ENCODE results near the gene ADAMTS2. TPM values are rescaled to one million over a fixed set of nuclear protein-coding genes. Genes with fewer than 3 reads are reported as not detected.

The ADAMTS2 gene
- total and polyA plus RNA-seq, 8 donors: 1.8 to 41.5 (median 11.6) TPM

GRCh38 chr5:179309751-179310320 lies 35.4 kb downstream of the ADAMTS2 start:
- Histone ChIP-seq H3K9me3 (peaks cover 0 to 11% (median 3%) of the 10 kb centered on the region in 4 donors), H3K36me3 (no peaks in the 10 kb centered on the region), H3K4me3 (no peak overlapping the region), H3K27me3 (no peaks in the 10 kb centered on the region), H3K27ac (no peak overlapping the region), H3K4me1 (peaks cover 4 to 11% (median 6%) of the 10 kb centered on the region in 4 donors)
- intact Hi-C loops (cut with DNase I; ENCODE audit: low total_unique reads): no loop called here
- whole genome bisulfite sequencing, 5 donors: 80 to 98% (median 89%) methylated on average over 4 to 10 of the region's 10 CpGs
- DNase-seq: no peak
- TF ChIP-seq POLR2AphosphoS5 (IDR thresholded peaks at IDR 0.05) (no peak), EP300 (IDR thresholded peaks at IDR 0.05) (no peak), POLR2A (IDR thresholded peaks at IDR 0.05) (no peak), CTCF (IDR thresholded peaks at IDR 0.05) (no peak)

- TF ChIP-seq POLR2A (IDR thresholded peaks at IDR 0.05): no peak
- TF ChIP-seq POLR2AphosphoS5 (IDR thresholded peaks at IDR 0.05): no peak
- TF ChIP-seq CTCF (IDR thresholded peaks at IDR 0.05): no peak
- no peak for TF ChIP-seq EP300 (IDR thresholded peaks at IDR 0.05)
- Histone ChIP-seq H3K27ac (no peak overlapping the region), H3K4me1 (peaks cover 0 to 6% (median under 1%) of the 10 kb centered on the region in 4 donors), H3K4me3 (no peak overlapping the region), H3K9me3 (peaks cover 0 to 16% (median 5%) of the 10 kb centered on the region in 4 donors), H3K36me3 (no peaks in the 10 kb centered on the region), H3K27me3 (no peaks in the 10 kb centered on the region)
- intact Hi-C loops (cut with DNase I; ENCODE audit: low total_unique reads): no loop called here
- no peak for DNase-seq
- 79 to 91% (median 84%) methylated on average over 7 of the region's 7 CpGs for WGBS, 5 donors
Measured at GRCh38 chr5:179309383-179309670, 35.9 kb downstream of the ADAMTS2 start.

GRCh38 chr5:179308563-179309382 lies 36.5 kb downstream of the ADAMTS2 start:
- intact Hi-C loops (cut with DNase I; ENCODE audit: low total_unique reads): no loop called here
- no peak for TF ChIP-seq CTCF (IDR thresholded peaks at IDR 0.05)
- no peak for TF ChIP-seq EP300 (IDR thresholded peaks at IDR 0.05)
- TF ChIP-seq POLR2A (IDR thresholded peaks at IDR 0.05): no peak
- TF ChIP-seq POLR2AphosphoS5 (IDR thresholded peaks at IDR 0.05): no peak
- 82 to 91% (median 85%) methylated on average over 12 to 13 of the region's 13 CpGs for WGBS, 5 donors
- no peaks in the 10 kb centered on the region for H3K27me3 ChIP-seq
- H3K27ac ChIP-seq: no peak overlapping the region
- no peaks in the 10 kb centered on the region for H3K36me3 ChIP-seq
- H3K4me1 ChIP-seq: peaks cover 0 to under 1% (median 0%) of the 10 kb centered on the region in 4 donors
- no peak for DNase-seq
- no peak overlapping the region for H3K4me3 ChIP-seq
- peaks cover 0 to 20% (median 7%) of the 10 kb centered on the region in 4 donors for H3K9me3 ChIP-seq

GRCh38 chr5:179307931-179308471 lies 37.3 kb downstream of the ADAMTS2 start:
- TF ChIP-seq EP300 (IDR thresholded peaks at IDR 0.05): no peak
- no peak for TF ChIP-seq CTCF (IDR thresholded peaks at IDR 0.05)
- TF ChIP-seq POLR2AphosphoS5 (IDR thresholded peaks at IDR 0.05): no peak
- no peak for TF ChIP-seq POLR2A (IDR thresholded peaks at IDR 0.05)
- Histone ChIP-seq H3K4me1 (no peaks in the 10 kb centered on the region), H3K27me3 (no peaks in the 10 kb centered on the region), H3K36me3 (no peaks in the 10 kb centered on the region), H3K27ac (no peak overlapping the region), H3K4me3 (no peak overlapping the region), H3K9me3 (peaks cover 0 to 23% (median 8%) of the 10 kb centered on the region in 4 donors)
- 76 to 80% (median 78%) methylated on average over 20 to 24 of the region's 24 CpGs for WGBS, 5 donors
- intact Hi-C loops (cut with DNase I; ENCODE audit: low total_unique reads): no loop called here
- no peak for DNase-seq
